Kidney (tissue), 11 donors: ENCODE results near the gene LIMS4. TPM values are rescaled to one million over a fixed set of nuclear protein-coding genes. Genes with fewer than 3 reads are reported as not detected.
"Not testable (repeated sequence)": the region's sequence is repeated elsewhere in the genome, so short reads cannot be mapped to it uniquely, and the experiment has no call there.

Source experiments
- DNase-seq, 5 donors: peaks; one replicate each; pipeline ENCODE4 v3.0.0-alpha.2; 2013 to 2020
- FAIRE-seq: peaks from 2 replicates; lab custom pipeline; 2012; peaks lifted over from hg19 to GRCh38; lab: Jason Lieb, UNC
- H3K27ac ChIP-seq, 2 donors: one replicate each; pipeline ENCODE4 v1.7.0; 2013; ENCODE audit warnings: low read depth in 2 of 2, low read length in 2 of 2, inconsistent platforms in 1 of 2
- H3K27me3 ChIP-seq: one replicate; pipeline ENCODE4 v1.7.1; 2013; ENCODE audit warnings: low read length, inconsistent platforms; ENCODE audit not compliant: control insufficient read depth, insufficient read depth
- H3K36me3 ChIP-seq, 3 donors: one replicate each; pipeline versions ENCODE4 v1.7.0 to v1.7.1; 2013; ENCODE audit warnings: low read length in 3 of 3, control low read depth in 1 of 3, inconsistent platforms in 1 of 3; ENCODE audit not compliant: insufficient read depth in 3 of 3, control insufficient read depth in 2 of 3
- H3K4me1 ChIP-seq, 3 donors: one replicate each; pipeline versions ENCODE4 v1.7.0 to v1.7.1; 2013; ENCODE audit warnings: low read length in 3 of 3, inconsistent platforms in 1 of 3, low read depth in 1 of 3; ENCODE audit not compliant: control insufficient read depth in 2 of 3, insufficient read depth in 2 of 3
- H3K4me3 ChIP-seq, 3 donors: one replicate each; pipeline versions ENCODE4 v1.7.0 to v1.8.1; 2013; ENCODE audit warnings: low read length in 3 of 3, control low read depth in 1 of 3, inconsistent platforms in 1 of 3
- H3K9ac ChIP-seq, 3 donors: one replicate each; pipeline versions ENCODE4 v1.7.0 to v1.7.1; 2013; ENCODE audit warnings: low read length in 3 of 3, control low read depth in 1 of 3, inconsistent platforms in 1 of 3
- H3K9me3 ChIP-seq, 3 donors: one replicate each; pipeline versions ENCODE4 v1.7.0 to v1.7.1; 2013; ENCODE audit warnings: low read length in 3 of 3, control low read depth in 1 of 3, inconsistent platforms in 1 of 3; ENCODE audit not compliant: control insufficient read depth in 2 of 3, insufficient read depth in 1 of 3
- intact Hi-C: fragments of 100-400 bp; cut with DNase I; formaldehyde crosslinking; loops from one replicate; pipeline ENCODE4 v1.11.1; 2022
- polyA plus RNA-seq: library from polyadenylated mRNA; stranded (reverse); fragments of 350-450 nt; fragmentation: Illumina TruSeq; extraction: RNeasy Lipid Tissue Mini Kit (QIAGEN cat#74804); gene quantifications from one replicate; pipeline ENCODE4 v1.2.3, GENCODE V29; 2014; ENCODE audit warnings: low read depth, low replicate concordance; ENCODE audit not compliant: insufficient read depth
- total RNA-seq: library from RNA; stranded (reverse); fragmentation: NEBNext Ultra II Directional; extraction: Animal tissue kit (Norgen Biotek cat#: 25700); gene quantifications from one replicate; pipeline ENCODE4 v1.2.1, GENCODE V29; 2021
- donor health status: control.
- donor health status: control.
- donor health status: DM: yes; HTN: yes; CAD: no.
- donor health status: Normal renal cell carcinoma (clear cell type).

The LIMS4 gene
- total and polyA plus RNA-seq, 2 donors from 2014 or later, result 2.9 to 5.5 TPM

- H3K9ac ChIP-seq, FAIRE-seq, H3K9me3 ChIP-seq, H3K27ac ChIP-seq, H3K36me3 ChIP-seq, DNase-seq, H3K4me1 ChIP-seq, intact Hi-C loops, H3K27me3 ChIP-seq, H3K4me3 ChIP-seq: not testable (repeated sequence)
Measured at GRCh38 chr2:110460318-110460717, 12.3 kb downstream of the LIMS4 start.

GRCh38 chr2:110457214-110457590 is 15.4 kb downstream of the LIMS4 start:
- H3K27me3 ChIP-seq, H3K36me3 ChIP-seq, FAIRE-seq, H3K4me1 ChIP-seq, H3K9ac ChIP-seq, intact Hi-C loops, H3K9me3 ChIP-seq, DNase-seq, H3K4me3 ChIP-seq, H3K27ac ChIP-seq: not testable (repeated sequence)

GRCh38 chr2:110456291-110457213 is 16.1 kb downstream of the LIMS4 start:
- H3K36me3 ChIP-seq, H3K9ac ChIP-seq, H3K27ac ChIP-seq, DNase-seq, H3K9me3 ChIP-seq, intact Hi-C loops, H3K4me3 ChIP-seq, H3K4me1 ChIP-seq, H3K27me3 ChIP-seq, FAIRE-seq: not testable (repeated sequence)

- FAIRE-seq, DNase-seq, H3K9me3 ChIP-seq, H3K36me3 ChIP-seq, intact Hi-C loops, H3K27me3 ChIP-seq, H3K4me1 ChIP-seq, H3K4me3 ChIP-seq, H3K9ac ChIP-seq, H3K27ac ChIP-seq: not testable (repeated sequence)
Measured at GRCh38 chr2:110455080-110455670, 17.4 kb downstream of the LIMS4 start.

GRCh38 chr2:110450951-110451350 is 21.7 kb downstream of the LIMS4 start:
- intact Hi-C loops, H3K4me3 ChIP-seq, H3K4me1 ChIP-seq, FAIRE-seq, H3K27ac ChIP-seq, H3K9ac ChIP-seq, DNase-seq, H3K36me3 ChIP-seq, H3K9me3 ChIP-seq, H3K27me3 ChIP-seq: not testable (repeated sequence)

- intact Hi-C loops, H3K27ac ChIP-seq, H3K9me3 ChIP-seq, H3K36me3 ChIP-seq, FAIRE-seq, H3K9ac ChIP-seq, DNase-seq, H3K27me3 ChIP-seq, H3K4me3 ChIP-seq, H3K4me1 ChIP-seq: not testable (repeated sequence)
Measured at GRCh38 chr2:110449127-110449947, 23.3 kb downstream of the LIMS4 start.

- H3K27ac ChIP-seq, H3K36me3 ChIP-seq, H3K4me3 ChIP-seq, H3K9me3 ChIP-seq, H3K9ac ChIP-seq, H3K27me3 ChIP-seq, DNase-seq, H3K4me1 ChIP-seq, intact Hi-C loops, FAIRE-seq: not testable (repeated sequence)
Measured at GRCh38 chr2:110446644-110447043, 26.0 kb downstream of the LIMS4 start.
